Suprapubic skin (tissue), 3 donors: Measurements from ENCODE around the gene PRPF19.

Experiments used
- EP300 ChIP-seq: sonication (generic); formaldehyde crosslinking; IDR thresholded peaks from one replicate; pipeline ENCODE4 v1.6.1; 2017; ENCODE audit warnings: antibody characterized with exemption
- POLR2A ChIP-seq, 2 donors: fragments of 450-650 bp; IDR thresholded peaks; one replicate each; pipeline ENCODE4 v1.6.1; 2017; ENCODE audit warnings: antibody characterized with exemption in 2 of 2, mild to moderate bottlenecking in 2 of 2, moderate library complexity in 2 of 2
- TF ChIP-seq, protein P1 (sequence below), 2 donors: fragments of 200-600 bp in 1 of 2; fragments of 450-650 bp in 1 of 2; sonication (generic) in 1 of 2; IDR thresholded peaks; one replicate each; pipeline ENCODE4 v1.5.1; 2016 to 2019; ENCODE audit warnings: antibody characterized with exemption in 2 of 2, mild to moderate bottlenecking in 1 of 2, moderate library complexity in 1 of 2

DNA sequence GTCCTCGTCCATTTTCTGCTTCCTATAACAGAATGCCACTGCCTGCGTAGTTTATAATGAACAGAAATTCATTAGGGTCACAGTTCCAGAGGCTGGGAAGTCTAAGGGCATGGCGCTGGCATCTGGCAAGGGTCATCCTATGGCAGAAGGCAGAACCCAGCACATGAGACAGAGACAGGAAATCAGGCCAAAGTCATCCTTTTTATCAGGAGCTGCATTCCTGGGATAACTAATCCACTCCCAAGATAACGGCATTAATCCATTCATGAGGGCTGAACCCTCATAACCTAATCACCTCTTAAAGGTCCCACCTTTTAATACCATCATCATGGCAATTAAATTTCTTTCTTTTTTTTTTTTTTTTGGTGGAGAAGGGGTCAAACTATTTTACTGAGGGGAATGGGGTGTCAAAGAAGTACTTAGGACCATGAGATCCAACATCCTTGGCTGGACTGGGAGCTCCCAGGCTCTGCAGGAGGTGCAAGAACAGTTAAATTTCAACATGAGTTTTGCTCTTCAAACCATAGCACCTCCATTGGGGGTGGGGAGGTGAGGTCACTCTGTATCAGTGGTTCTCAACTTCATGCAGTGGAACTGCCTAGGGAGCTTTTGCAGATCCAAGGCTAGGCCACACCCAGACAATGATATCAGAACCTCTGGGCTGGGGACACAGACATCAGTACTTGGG lies 12.0 kb upstream of the PRPF19 start:
- TF ChIP-seq POLR2A (IDR thresholded peaks at IDR 0.05) (no peak), EP300 (no peak)
- TF ChIP-seq, protein P1, sequence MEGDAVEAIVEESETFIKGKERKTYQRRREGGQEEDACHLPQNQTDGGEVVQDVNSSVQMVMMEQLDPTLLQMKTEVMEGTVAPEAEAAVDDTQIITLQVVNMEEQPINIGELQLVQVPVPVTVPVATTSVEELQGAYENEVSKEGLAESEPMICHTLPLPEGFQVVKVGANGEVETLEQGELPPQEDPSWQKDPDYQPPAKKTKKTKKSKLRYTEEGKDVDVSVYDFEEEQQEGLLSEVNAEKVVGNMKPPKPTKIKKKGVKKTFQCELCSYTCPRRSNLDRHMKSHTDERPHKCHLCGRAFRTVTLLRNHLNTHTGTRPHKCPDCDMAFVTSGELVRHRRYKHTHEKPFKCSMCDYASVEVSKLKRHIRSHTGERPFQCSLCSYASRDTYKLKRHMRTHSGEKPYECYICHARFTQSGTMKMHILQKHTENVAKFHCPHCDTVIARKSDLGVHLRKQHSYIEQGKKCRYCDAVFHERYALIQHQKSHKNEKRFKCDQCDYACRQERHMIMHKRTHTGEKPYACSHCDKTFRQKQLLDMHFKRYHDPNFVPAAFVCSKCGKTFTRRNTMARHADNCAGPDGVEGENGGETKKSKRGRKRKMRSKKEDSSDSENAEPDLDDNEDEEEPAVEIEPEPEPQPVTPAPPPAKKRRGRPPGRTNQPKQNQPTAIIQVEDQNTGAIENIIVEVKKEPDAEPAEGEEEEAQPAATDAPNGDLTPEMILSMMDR (IDR thresholded peaks at IDR 0.05) = no peak
